Bronchial epithelial cell (primary cell): ENCODE measurements around the gene ATP5F1B. TPM values are rescaled to one million over a fixed set of nuclear protein-coding genes. Genes with fewer than 3 reads are reported as not detected.
"Not testable (repeated sequence)": the region's sequence is repeated elsewhere in the genome, so short reads cannot be mapped to it uniquely, and the experiment has no call there.

ENCODE experiments used
- DNase-seq: peaks from one replicate; pipeline ENCODE4 v3.0.0-alpha.2; 2010; ENCODE audit warnings: low read depth
- FAIRE-seq: peaks from 2 replicates; lab custom pipeline; 2011; peaks lifted over from hg19 to GRCh38; lab: Jason Lieb, UNC
- H3K27me3 ChIP-seq: 2 replicates; pipeline ENCODE4 v1.5.1; 2011; ENCODE audit warnings: low read length; ENCODE audit not compliant: control insufficient read depth, insufficient read depth
- H3K36me3 ChIP-seq: 2 replicates; pipeline ENCODE4 v1.5.1; 2011; ENCODE audit warnings: low read length; ENCODE audit not compliant: control insufficient read depth, insufficient read depth
- H3K4me3 ChIP-seq: 2 replicates; pipeline ENCODE4 v1.5.1; 2011; ENCODE audit warnings: mild to moderate bottlenecking, low read depth, low read length, control low read depth
- CTCF ChIP-seq: IDR thresholded peaks from 2 replicates; pipeline ENCODE4 v1.5.1; 2011; ENCODE audit warnings: mild to moderate bottlenecking, moderate library complexity, low read length, control low read depth, inconsistent platforms; ENCODE audit not compliant: insufficient read depth, severe bottlenecking
- total RNA-seq: library from RNA; depleted of rRNA; stranded (reverse); fragments of >200 nt; gene quantifications from 2 replicates; pipeline ENCODE4 v1.2.1, GENCODE V29; 2014

Gene ATP5F1B
- total RNA-seq, 1 donor from 2014 or later, result 519 TPM

- TF ChIP-seq CTCF, result no peak
- DNase-seq, result no peak
These were observed 15.8 kb upstream of the ATP5F1B start for GRCh38 chr12:56661560-56661959.

GRCh38 chr12:56658921-56659320, 13.1 kb upstream of the ATP5F1B start:
- FAIRE-seq (no peak), DNase-seq (no peak)
- no peaks in the 10 kb centered on the region for H3K36me3 ChIP-seq
- TF ChIP-seq CTCF, result no peak
- no peak overlapping the region for H3K4me3 ChIP-seq
- H3K27me3 ChIP-seq, result no peaks in the 10 kb centered on the region

More at GRCh38 chr12:56661560-56661959, 15.8 kb upstream of the ATP5F1B start:
- H3K4me3 ChIP-seq, result no peak overlapping the region
- no peaks in the 10 kb centered on the region for H3K27me3 ChIP-seq
- FAIRE-seq, result no peak
- peaks cover 4% of the 10 kb centered on the region for H3K36me3 ChIP-seq

- H3K36me3 ChIP-seq, result no peaks in the 10 kb centered on the region
- H3K4me3 ChIP-seq, result no peak overlapping the region
- H3K27me3 ChIP-seq, result no peaks in the 10 kb centered on the region
- DNase-seq (peak; percentile 62), FAIRE-seq (no peak)
- no peak for TF ChIP-seq CTCF
These were observed 11.9 kb upstream of the ATP5F1B start for GRCh38 chr12:56657416-56658379.

GRCh38 chr12:56653781-56654180, 8.0 kb upstream of the ATP5F1B start:
- H3K4me3 ChIP-seq, H3K27me3 ChIP-seq, H3K36me3 ChIP-seq, FAIRE-seq, DNase-seq: not testable (repeated sequence)

- not testable (repeated sequence) for DNase-seq, H3K36me3 ChIP-seq, H3K4me3 ChIP-seq, H3K27me3 ChIP-seq, FAIRE-seq
These were observed 2.2 kb upstream of the ATP5F1B start for GRCh38 chr12:56648023-56648422.

- H3K36me3 ChIP-seq, result peaks cover 11% of the 10 kb centered on the region
- DNase-seq (no peak), FAIRE-seq (no peak)
- no peaks in the 10 kb centered on the region for H3K27me3 ChIP-seq
- peak overlapping the region; percentile 79 for H3K4me3 ChIP-seq
- no peak for TF ChIP-seq CTCF
These were observed 525 bp downstream of the ATP5F1B start for GRCh38 chr12:56645201-56645716.
